Gastroesophageal sphincter (tissue), 4 donors: ENCODE data around the gene FBXO42. TPM values are rescaled to one million over a fixed set of nuclear protein-coding genes. Genes with fewer than 3 reads are reported as not detected.
A peak's percentile ranks its signal among the peaks of the same experiment; 100 is the strongest.

Experiments used
- ATAC-seq: fragments of 150-250 bp; one replicate; pipeline ENCODE4 v1.9.1; 2016; ENCODE audit warnings: mild to moderate bottlenecking, moderate library complexity
- H3K27ac ChIP-seq, 4 donors: fragments of 200-600 bp; sonication (generic) in 3 of 4; 1 replicate in 3 of 4; 2 replicates in 1 of 4; pipeline ENCODE4 v1.5.1; 2016 to 2019
- H3K27me3 ChIP-seq: fragments of 200-600 bp; sonication (generic); one replicate; pipeline ENCODE4 v1.5.1; 2019
- H3K36me3 ChIP-seq, 2 donors: fragments of 200-600 bp; sonication (generic); one replicate each; pipeline ENCODE4 v1.5.1; 2019; ENCODE audit warnings: control low read depth in 1 of 2
- H3K4me1 ChIP-seq, 3 donors: fragments of 200-600 bp; sonication (generic); 1 replicate in 2 of 3; 2 replicates in 1 of 3; pipeline ENCODE4 v1.5.1; 2016 to 2019; ENCODE audit warnings: control low read depth in 2 of 3
- H3K4me3 ChIP-seq, 2 donors: fragments of 200-600 bp; sonication (generic); one replicate each; pipeline ENCODE4 v1.5.1; 2019; ENCODE audit warnings: mild to moderate bottlenecking in 1 of 2, moderate library complexity in 1 of 2
- H3K9me3 ChIP-seq, 3 donors: fragments of 200-600 bp; sonication (generic); one replicate each; pipeline ENCODE4 v1.5.1; 2017 to 2019; ENCODE audit warnings: control low read depth in 2 of 3
- CTCF ChIP-seq, 4 experiments: fragments of 200-600 bp in 2 of 4; fragments of 450-650 bp in 2 of 4; sonication (generic) in 1 of 4; IDR thresholded peaks; one replicate each; pipeline ENCODE4 v1.5.1; 2017 to 2019; ENCODE audit warnings: antibody characterized with exemption in 4 of 4, mild to moderate bottlenecking in 2 of 4, moderate library complexity in 2 of 4
- EP300 ChIP-seq: sonication (generic); formaldehyde crosslinking; IDR thresholded peaks from one replicate; pipeline ENCODE4 v1.6.1; 2017; ENCODE audit warnings: antibody characterized with exemption, mild to moderate bottlenecking
- POLR2A ChIP-seq, 2 donors: fragments of 450-650 bp; IDR thresholded peaks; one replicate each; pipeline ENCODE4 v1.6.1; 2017; ENCODE audit warnings: antibody characterized with exemption in 2 of 2, mild to moderate bottlenecking in 2 of 2, moderate library complexity in 1 of 2
- POLR2AphosphoS5 ChIP-seq: sonication (generic); formaldehyde crosslinking; IDR thresholded peaks from one replicate; pipeline ENCODE4 v1.6.1; 2017; ENCODE audit warnings: antibody characterized with exemption
- WGBS, 2 donors: methylation state at CpG; one replicate each; pipeline ENCODE4 v1.1.5; 2018; ENCODE audit warnings: low coverage in 1 of 2; 5-methylcytosine and 5-hydroxymethylcytosine counted together
- total RNA-seq, 4 donors: library from RNA; depleted of rRNA; stranded (reverse); fragments of >200 nt; gene quantifications; one replicate each; pipeline ENCODE4 v1.1.0, GENCODE V29; 2016

The FBXO42 gene
- total RNA-seq, 4 donors from 2014 or later = 26.8 to 33.0 (median 29.7) TPM

GRCh38 chr1:16302709-16303627 is 49.3 kb downstream of the FBXO42 start:
- Histone ChIP-seq H3K27ac (no peak overlapping the region), H3K4me1 (peaks cover 0 to 15% (median 0%) of the 10 kb centered on the region in 3 donors), H3K27me3 (no peaks in the 10 kb centered on the region), H3K4me3 (no peak overlapping the region), H3K36me3 (peaks cover 0 to 74% of the 10 kb centered on the region in 2 donors), H3K9me3 (no peaks in the 10 kb centered on the region)
- no peak for TF ChIP-seq EP300
- no peak for TF ChIP-seq POLR2A (IDR thresholded peaks at IDR 0.05)
- no peak for TF ChIP-seq CTCF (IDR thresholded peaks at IDR 0.05)
- no peak for TF ChIP-seq POLR2AphosphoS5
- 86 to 88% methylated on average over 7 to 12 of the region's 12 CpGs for WGBS, 2 donors
- no peak for ATAC-seq

GRCh38 chr1:16300436-16300835 is 51.8 kb downstream of the FBXO42 start:
- no peaks in the 10 kb centered on the region for H3K27me3 ChIP-seq
- ATAC-seq = no peak
- H3K9me3 ChIP-seq = no peaks in the 10 kb centered on the region
- H3K4me1 ChIP-seq = peaks cover 0 to 16% (median 0%) of the 10 kb centered on the region in 3 donors
- no peak overlapping the region for H3K27ac ChIP-seq
- WGBS, 2 donors = 62 to 80% methylated on average over 3 of the region's 3 CpGs
- no peak overlapping the region for H3K4me3 ChIP-seq
- no peak for TF ChIP-seq CTCF (IDR thresholded peaks at IDR 0.05)
- TF ChIP-seq POLR2A (IDR thresholded peaks at IDR 0.05) = no peak
- TF ChIP-seq POLR2AphosphoS5 = no peak
- TF ChIP-seq EP300 = no peak
- H3K36me3 ChIP-seq = peaks cover 0 to 65% of the 10 kb centered on the region in 2 donors

GRCh38 chr1:16298653-16299052 is 53.6 kb downstream of the FBXO42 start:
- Histone ChIP-seq H3K27ac (peak overlapping the region in 1 of 4 donors; percentile 58), H3K4me3 (no peak overlapping the region), H3K9me3 (no peaks in the 10 kb centered on the region), H3K4me1 (peaks cover 0 to 23% (median 0%) of the 10 kb centered on the region in 3 donors), H3K27me3 (no peaks in the 10 kb centered on the region), H3K36me3 (peaks cover 0 to 61% of the 10 kb centered on the region in 2 donors)
- WGBS, 2 donors = 86 to 92% methylated on average over 8 to 12 of the region's 12 CpGs
- peak; percentile 71 for ATAC-seq
- no peak for TF ChIP-seq POLR2AphosphoS5
- no peak for TF ChIP-seq EP300
- TF ChIP-seq CTCF (IDR thresholded peaks at IDR 0.05) = no peak
- no peak for TF ChIP-seq POLR2A (IDR thresholded peaks at IDR 0.05)

- peaks cover 0 to 57% of the 10 kb centered on the region in 2 donors for H3K36me3 ChIP-seq
- no peaks in the 10 kb centered on the region for H3K27me3 ChIP-seq
- TF ChIP-seq POLR2A (IDR thresholded peaks at IDR 0.05) = no peak
- TF ChIP-seq EP300 = no peak
- no peak for TF ChIP-seq POLR2AphosphoS5
- no peak for TF ChIP-seq CTCF (IDR thresholded peaks at IDR 0.05)
- no peak overlapping the region for H3K27ac ChIP-seq
- no peaks in the 10 kb centered on the region for H3K9me3 ChIP-seq
- WGBS, 2 donors = 60 to 81% methylated on average over 1 to 3 of the region's 4 CpGs
- H3K4me1 ChIP-seq = peaks cover 0 to 30% (median 0%) of the 10 kb centered on the region in 3 donors
- ATAC-seq = no peak
- H3K4me3 ChIP-seq = no peak overlapping the region
Measured at GRCh38 chr1:16296643-16297042, 55.6 kb downstream of the FBXO42 start.
